ENCODE data around the gene LEFTY2.
"Not testable (repeated sequence)": the region's sequence is repeated elsewhere in the genome, so short reads cannot be mapped to it uniquely, and the experiment has no call there.

Gene LEFTY2

GRCh38 chr1:225953315-225953714, 12.3 kb upstream of the LEFTY2 start:
- no peak for DNase-seq

- DNase-seq: no peak
Measured at GRCh38 chr1:225950905-225951497, 10.0 kb upstream of the LEFTY2 start.

- DNase-seq: no peak
Measured at GRCh38 chr1:225949041-225949440, 8.0 kb upstream of the LEFTY2 start.

- DNase-seq: no peak
Measured at GRCh38 chr1:225946803-225947202, 5.8 kb upstream of the LEFTY2 start.

GRCh38 chr1:225946082-225946620, 5.1 kb upstream of the LEFTY2 start:
- DNase-seq: no peak

GRCh38 chr1:225945564-225945963, 4.5 kb upstream of the LEFTY2 start:
- no peak for DNase-seq

GRCh38 chr1:225944951-225945350, 3.9 kb upstream of the LEFTY2 start:
- no peak for DNase-seq

GRCh38 chr1:225944387-225944786, 3.4 kb upstream of the LEFTY2 start:
- DNase-seq: no peak

GRCh38 chr1:225943582-225943981, 2.6 kb upstream of the LEFTY2 start:
- DNase-seq: no peak

GRCh38 chr1:225942574-225942973, 1.6 kb upstream of the LEFTY2 start:
- DNase-seq: no peak

GRCh38 chr1:225941942-225942222, 862 bp upstream of the LEFTY2 start:
- no peak for DNase-seq

- DNase-seq: peak; percentile 36
Measured at GRCh38 chr1:225940385-225941151, 452 bp downstream of the LEFTY2 start.

- peak; percentile 24 for DNase-seq
Measured at GRCh38 chr1:225939939-225940310, 1.1 kb downstream of the LEFTY2 start.

- DNase-seq: peak; percentile 57
Measured at GRCh38 chr1:225939097-225939938, 1.7 kb downstream of the LEFTY2 start.

- no peak for DNase-seq
Measured at GRCh38 chr1:225937048-225937968, 3.7 kb downstream of the LEFTY2 start.

- no peak for DNase-seq
Measured at GRCh38 chr1:225936523-225936922, 4.5 kb downstream of the LEFTY2 start.

GRCh38 chr1:225936086-225936485, 4.9 kb downstream of the LEFTY2 start:
- not testable (repeated sequence) for DNase-seq

GRCh38 chr1:225934711-225935110, 6.3 kb downstream of the LEFTY2 start:
- no peak for DNase-seq

GRCh38 chr1:225933072-225933471, 7.9 kb downstream of the LEFTY2 start:
- no peak for DNase-seq

- no peak for DNase-seq
Measured at GRCh38 chr1:225931270-225932136, 9.5 kb downstream of the LEFTY2 start.

- DNase-seq: no peak
Measured at GRCh38 chr1:225930566-225930965, 10.5 kb downstream of the LEFTY2 start.
